NCI-H1105 treated with DMSO at 0.1 percent for 48 hours (cell line): ENCODE data around the gene VOPP1.
A peak's percentile ranks its signal among the peaks of the same experiment; 100 is the strongest.

Experiments
- DNase-seq: peaks from one replicate; lab custom pipeline; 2025; lab: John Stamatoyannopoulos, UW

Gene VOPP1

GRCh38 chr7:55576753-55577152 is 4.5 kb upstream of the VOPP1 start:
- DNase-seq = no peak

GRCh38 chr7:55575733-55576132 is 3.4 kb upstream of the VOPP1 start:
- no peak for DNase-seq

GRCh38 chr7:55575098-55575497 is 2.8 kb upstream of the VOPP1 start:
- DNase-seq = no peak

- DNase-seq = no peak
Measured at GRCh38 chr7:55574051-55574717, 1.9 kb upstream of the VOPP1 start.

- peak; percentile 24 for DNase-seq
Measured at GRCh38 chr7:55573234-55573900, 1.1 kb upstream of the VOPP1 start.

- DNase-seq = peak; percentile 42
Measured at GRCh38 chr7:55571511-55572377, 558 bp downstream of the VOPP1 start.

- no peak for DNase-seq
Measured at GRCh38 chr7:55570939-55571338, 1.4 kb downstream of the VOPP1 start.

- no peak for DNase-seq
Measured at GRCh38 chr7:55570218-55570873, 2.0 kb downstream of the VOPP1 start.

GRCh38 chr7:55569797-55570196 is 2.5 kb downstream of the VOPP1 start:
- no peak for DNase-seq

- DNase-seq = no peak
Measured at GRCh38 chr7:55569269-55569663, 3.0 kb downstream of the VOPP1 start.

- no peak for DNase-seq
Measured at GRCh38 chr7:55568613-55569268, 3.6 kb downstream of the VOPP1 start.

- peak; percentile 25 for DNase-seq
Measured at GRCh38 chr7:55567571-55567970, 4.7 kb downstream of the VOPP1 start.

GRCh38 chr7:55565681-55566080 is 6.6 kb downstream of the VOPP1 start:
- DNase-seq = no peak

- DNase-seq = no peak
Measured at GRCh38 chr7:55563596-55564325, 8.5 kb downstream of the VOPP1 start.

GRCh38 chr7:55561690-55562089 is 10.6 kb downstream of the VOPP1 start:
- DNase-seq = no peak

GRCh38 chr7:55558962-55559920 is 13.1 kb downstream of the VOPP1 start:
- no peak for DNase-seq

GRCh38 chr7:55557666-55558188 is 14.6 kb downstream of the VOPP1 start:
- no peak for DNase-seq

- DNase-seq = no peak
Measured at GRCh38 chr7:55556492-55556891, 15.8 kb downstream of the VOPP1 start.

- no peak for DNase-seq
Measured at GRCh38 chr7:55556031-55556430, 16.3 kb downstream of the VOPP1 start.

GRCh38 chr7:55555160-55555559 is 17.1 kb downstream of the VOPP1 start:
- DNase-seq = no peak
